Measurements from ENCODE around the gene PGM2L1.

- TF ChIP-seq, protein P1, sequence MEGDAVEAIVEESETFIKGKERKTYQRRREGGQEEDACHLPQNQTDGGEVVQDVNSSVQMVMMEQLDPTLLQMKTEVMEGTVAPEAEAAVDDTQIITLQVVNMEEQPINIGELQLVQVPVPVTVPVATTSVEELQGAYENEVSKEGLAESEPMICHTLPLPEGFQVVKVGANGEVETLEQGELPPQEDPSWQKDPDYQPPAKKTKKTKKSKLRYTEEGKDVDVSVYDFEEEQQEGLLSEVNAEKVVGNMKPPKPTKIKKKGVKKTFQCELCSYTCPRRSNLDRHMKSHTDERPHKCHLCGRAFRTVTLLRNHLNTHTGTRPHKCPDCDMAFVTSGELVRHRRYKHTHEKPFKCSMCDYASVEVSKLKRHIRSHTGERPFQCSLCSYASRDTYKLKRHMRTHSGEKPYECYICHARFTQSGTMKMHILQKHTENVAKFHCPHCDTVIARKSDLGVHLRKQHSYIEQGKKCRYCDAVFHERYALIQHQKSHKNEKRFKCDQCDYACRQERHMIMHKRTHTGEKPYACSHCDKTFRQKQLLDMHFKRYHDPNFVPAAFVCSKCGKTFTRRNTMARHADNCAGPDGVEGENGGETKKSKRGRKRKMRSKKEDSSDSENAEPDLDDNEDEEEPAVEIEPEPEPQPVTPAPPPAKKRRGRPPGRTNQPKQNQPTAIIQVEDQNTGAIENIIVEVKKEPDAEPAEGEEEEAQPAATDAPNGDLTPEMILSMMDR (IDR thresholded peaks at IDR 0.05; ENCODE audit: insufficient read depth, low read length, poor library complexity, severe bottlenecking) = no peak
- TF ChIP-seq EZH2phosphoT487 (conservative IDR thresholded peaks at IDR 0.05; ENCODE audit: low read length) = no peak
These were observed 40.8 kb downstream of the PGM2L1 start for GRCh38 chr11:74357449-74357848.
